Measurements from ENCODE around the gene PRDM15. TPM values are rescaled to one million over a fixed set of nuclear protein-coding genes. Genes with fewer than 3 reads are reported as not detected.

PRDM15 gene
- total RNA-seq, 1 experiment from 2014 or later, result 9.9 TPM

DNA sequence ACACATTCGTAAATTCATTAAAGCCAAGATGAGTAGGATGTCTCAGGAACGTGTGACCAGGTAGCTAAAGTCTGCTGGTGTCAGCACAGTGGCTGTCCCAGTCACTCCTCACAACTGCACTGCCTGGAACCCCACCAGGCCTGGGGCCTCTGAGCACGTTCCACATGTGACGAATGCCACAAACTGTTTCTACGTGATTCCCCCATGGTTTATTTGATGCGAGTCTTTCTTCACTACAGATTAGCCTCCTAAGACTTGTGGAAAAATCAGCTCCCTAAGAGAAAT lies 33.2 kb downstream of the PRDM15 start:
- Histone ChIP-seq H3K23ac (ENCODE audit: insufficient read length, low read depth, low read length) (no peak overlapping the region), H3K4me2 (ENCODE audit: insufficient read depth, insufficient read length, low read length) (no peak overlapping the region), H2BK12ac (ENCODE audit: insufficient read length, low read depth, low read length) (no peak overlapping the region), H3K79me2 (ENCODE audit: insufficient read depth, low read length) (no peaks in the 10 kb centered on the region), H4K20me1 (ENCODE audit: control insufficient read depth, insufficient read depth, insufficient read length) (no peaks in the 10 kb centered on the region), H2BK20ac (ENCODE audit: low read depth, low read length, poor library complexity, severe bottlenecking) (no peak overlapping the region), H3K23me2 (ENCODE audit: insufficient read length, low read depth, low read length, poor library complexity, severe bottlenecking) (no peaks in the 10 kb centered on the region), H2BK120ac (ENCODE audit: low read depth, low read length, poor library complexity, severe bottlenecking) (no peak overlapping the region), H3K79me1 (ENCODE audit: insufficient read depth, low read depth, low read length, poor library complexity, severe bottlenecking) (no peaks in the 10 kb centered on the region), H2AFZ (ENCODE audit: low read length) (no peak overlapping the region), H3T11ph (ENCODE audit: low read length) (no peak overlapping the region), H3K9ac (ENCODE audit: extremely low read depth, insufficient read length, low read length) (no peak overlapping the region), H4K91ac (ENCODE audit: insufficient read length, low read depth, low read length) (no peak overlapping the region), H3K4ac (ENCODE audit: low read depth, low read length) (no peak overlapping the region), H3K27ac (ENCODE audit: insufficient read length, low read depth, low read length) (no peak overlapping the region), H4K5ac (ENCODE audit: insufficient read length, low read depth, low read length) (no peak overlapping the region), H2AK5ac (ENCODE audit: insufficient read length, low read length) (no peak overlapping the region), H3K9me3 (ENCODE audit: control insufficient read depth, low read depth, low read length) (no peaks in the 10 kb centered on the region), H2BK5ac (ENCODE audit: insufficient read length, low read length) (no peak overlapping the region), H3K56ac (ENCODE audit: insufficient read length, low read depth, low read length) (no peak overlapping the region), H2BK15ac (ENCODE audit: low read depth, low read length) (no peak overlapping the region), H3K27me3 (ENCODE audit: insufficient read depth, low read length) (no peaks in the 10 kb centered on the region), H4K8ac (replicated peaks; ENCODE audit: insufficient read length, low read depth, low read length) (no peak overlapping the region), H3K14ac (ENCODE audit: insufficient read depth, low read length) (no peak overlapping the region), H3K4me1 (ENCODE audit: insufficient read depth, low read length) (no peaks in the 10 kb centered on the region), H3K18ac (ENCODE audit: insufficient read length, low read depth, low read length) (no peak overlapping the region)
- DNase-seq, result no peak
- peaks cover 18 to 32% (median 23%) of the 10 kb centered on the region in 3 experiments for H3K36me3 Mint-ChIP-seq (ENCODE audit: insufficient read depth in 1 of 3, low read depth in 3 of 3)
- H3K4me1 Mint-ChIP-seq, result 0 out of 4 replicates have a peak, but pooled peaks cover 0 to 4% of the 10 kb centered on the region in 2 experiments
- peak overlapping the region in 2 of 3 experiments; percentile 23 to 75; a peak in 2 of 7 replicates for H3K27ac Mint-ChIP-seq
- H3K27me3 Mint-ChIP-seq (ENCODE audit: low read depth), result no peaks in the 10 kb centered on the region
- TF ChIP-seq, protein P1, sequence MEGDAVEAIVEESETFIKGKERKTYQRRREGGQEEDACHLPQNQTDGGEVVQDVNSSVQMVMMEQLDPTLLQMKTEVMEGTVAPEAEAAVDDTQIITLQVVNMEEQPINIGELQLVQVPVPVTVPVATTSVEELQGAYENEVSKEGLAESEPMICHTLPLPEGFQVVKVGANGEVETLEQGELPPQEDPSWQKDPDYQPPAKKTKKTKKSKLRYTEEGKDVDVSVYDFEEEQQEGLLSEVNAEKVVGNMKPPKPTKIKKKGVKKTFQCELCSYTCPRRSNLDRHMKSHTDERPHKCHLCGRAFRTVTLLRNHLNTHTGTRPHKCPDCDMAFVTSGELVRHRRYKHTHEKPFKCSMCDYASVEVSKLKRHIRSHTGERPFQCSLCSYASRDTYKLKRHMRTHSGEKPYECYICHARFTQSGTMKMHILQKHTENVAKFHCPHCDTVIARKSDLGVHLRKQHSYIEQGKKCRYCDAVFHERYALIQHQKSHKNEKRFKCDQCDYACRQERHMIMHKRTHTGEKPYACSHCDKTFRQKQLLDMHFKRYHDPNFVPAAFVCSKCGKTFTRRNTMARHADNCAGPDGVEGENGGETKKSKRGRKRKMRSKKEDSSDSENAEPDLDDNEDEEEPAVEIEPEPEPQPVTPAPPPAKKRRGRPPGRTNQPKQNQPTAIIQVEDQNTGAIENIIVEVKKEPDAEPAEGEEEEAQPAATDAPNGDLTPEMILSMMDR (conservative IDR thresholded peaks at IDR 0.05), result no peak
- WGBS (ENCODE audit: extremely low coverage, insufficient read length, low lambda C conversion rate), result no CpG with 5 or more reads among the region's 6 CpGs
- H3K9me3 Mint-ChIP-seq, result peaks cover 7 to 8% of the 10 kb centered on the region in 2 experiments
- H3K4me3 Mint-ChIP-seq, result no peak overlapping the region

All from H9 (cell line).